WTC11 (cell line): ENCODE results near the gene SEPTIN8. TPM values are rescaled to one million over a fixed set of nuclear protein-coding genes. Genes with fewer than 3 reads are reported as not detected.

Source experiments
- ATAC-seq: fragments of 200-7000 bp; cut with Tn5 transposase; 2 replicates; pipeline ENCODE4 v1.10.0; 2021; ENCODE audit warnings: mild to moderate bottlenecking, moderate library complexity
- CTCF ChIA-PET: fragments of 300-600 bp; sonication (Branson Sonifier 250); formaldehyde crosslinking; loops from one replicate; lab custom pipeline; 2021; ENCODE audit warnings: antibody characterized with exemption; lab: Charles Lee
- POLR2A ChIA-PET: fragments of 350-600 bp; sonication (Branson Sonifier 250); formaldehyde crosslinking; loops from one replicate; lab custom pipeline; 2021; ENCODE audit warnings: antibody characterized with exemption; lab: Charles Lee
- DNase-seq: peaks from one replicate; pipeline ENCODE4 v3.0.0; 2021; ENCODE audit warnings: low spot score
- H3K27ac Mint-ChIP-seq: 2 replicates; pipeline ENCODE4 v1.8.0; 2021; ENCODE audit warnings: mixed read lengths
- H3K27me3 Mint-ChIP-seq: 2 replicates; pipeline ENCODE4 v1.8.0; 2021; ENCODE audit warnings: low read depth, mild to moderate bottlenecking, moderate library complexity, mixed read lengths
- H3K36me3 Mint-ChIP-seq: 2 replicates; pipeline ENCODE4 v1.8.0; 2021; ENCODE audit warnings: mixed read lengths
- H3K4me1 Mint-ChIP-seq: 2 replicates; pipeline ENCODE4 v1.8.0; 2022; ENCODE audit warnings: mixed read lengths
- H3K4me3 Mint-ChIP-seq: 2 replicates; pipeline ENCODE4 v1.8.0; 2021; ENCODE audit warnings: mild to moderate bottlenecking, moderate library complexity, mixed read lengths
- H3K9me3 Mint-ChIP-seq: 2 replicates; pipeline ENCODE4 v1.8.0; 2021; ENCODE audit warnings: mixed read lengths
- CREB1 ChIP-seq: sonication (generic); formaldehyde crosslinking; IDR thresholded peaks from 2 replicates; pipeline ENCODE4 v1.8.0; 2023; ENCODE audit warnings: mild to moderate bottlenecking, missing genetic modification reagents
- EMX1 ChIP-seq: fragments of 250-450 bp; sonication (Bioruptor Pico); IDR thresholded peaks from 2 replicates; pipeline ENCODE4 v1.8.0; 2021; ENCODE audit warnings: mild to moderate bottlenecking
- ETV6 ChIP-seq: sonication (generic); formaldehyde crosslinking; IDR thresholded peaks from 2 replicates; pipeline ENCODE4 v1.8.1; 2022; ENCODE audit warnings: mild to moderate bottlenecking, missing genetic modification reagents
- GTF2I ChIP-seq: fragments of 250-450 bp; sonication (Bioruptor Pico); conservative IDR thresholded peaks from 2 replicates; pipeline ENCODE4 v1.4.0; 2021; ENCODE audit warnings: mild to moderate bottlenecking
- KAT7 ChIP-seq: sonication (generic); formaldehyde crosslinking; IDR thresholded peaks from 2 replicates; pipeline ENCODE4 v1.8.1; 2023; ENCODE audit warnings: missing genetic modification reagents, mild to moderate bottlenecking, borderline replicate concordance
- MXD4 ChIP-seq: fragments of 250-450 bp; sonication (Bioruptor Pico); IDR thresholded peaks from 2 replicates; pipeline ENCODE4 v1.8.0; 2021; ENCODE audit warnings: mild to moderate bottlenecking, moderate library complexity, borderline replicate concordance
- NR3C1 ChIP-seq: sonication (generic); formaldehyde crosslinking; conservative IDR thresholded peaks from 2 replicates; pipeline ENCODE4 v1.8.1; 2023; ENCODE audit warnings: low read depth, mild to moderate bottlenecking, missing genetic modification reagents
- RORB ChIP-seq: fragments of 250-450 bp; sonication (Bioruptor Pico); IDR thresholded peaks from 2 replicates; pipeline ENCODE4 v1.9.0; 2021; ENCODE audit warnings: mild to moderate bottlenecking
- SMAD4 ChIP-seq: sonication (generic); formaldehyde crosslinking; IDR thresholded peaks from 2 replicates; pipeline ENCODE4 v1.8.0; 2022; ENCODE audit warnings: mild to moderate bottlenecking, missing genetic modification reagents
- SP1 ChIP-seq: sonication (generic); formaldehyde crosslinking; conservative IDR thresholded peaks from 2 replicates; pipeline ENCODE4 v1.8.1; 2022; ENCODE audit warnings: missing genetic modification reagents
- TEAD4 ChIP-seq: sonication (generic); formaldehyde crosslinking; IDR thresholded peaks from 2 replicates; pipeline ENCODE4 v1.8.0; 2022; ENCODE audit warnings: mild to moderate bottlenecking, missing genetic modification reagents
- ZNF138 ChIP-seq: sonication (generic); formaldehyde crosslinking; conservative IDR thresholded peaks from 2 replicates; pipeline ENCODE4 v1.8.1; 2022; ENCODE audit warnings: mild to moderate bottlenecking, moderate library complexity, missing genetic modification reagents
- ZNF232 ChIP-seq: sonication (generic); formaldehyde crosslinking; IDR thresholded peaks from 2 replicates; pipeline ENCODE4 v1.8.0; 2022; ENCODE audit warnings: mild to moderate bottlenecking, missing genetic modification reagents
- ZNF263 ChIP-seq: sonication (generic); formaldehyde crosslinking; IDR thresholded peaks from 2 replicates; pipeline ENCODE4 v1.8.1; 2022; ENCODE audit warnings: low read depth, mild to moderate bottlenecking, moderate library complexity, missing genetic modification reagents
- ZNF423 ChIP-seq: fragments of 250-450 bp; sonication (Bioruptor Pico); IDR thresholded peaks from 2 replicates; pipeline ENCODE4 v2.1.2; 2022; ENCODE audit warnings: mild to moderate bottlenecking, moderate library complexity
- total RNA-seq: library from RNA; stranded (reverse); gene quantifications from 3 replicates; pipeline ENCODE4 v1.2.3, GENCODE V29; 2021
- TF ChIP-seq, protein P1 (sequence below): fragments of 250-450 bp; sonication (Bioruptor Pico); conservative IDR thresholded peaks from 2 replicates; pipeline ENCODE4 v1.9.0; 2021; ENCODE audit warnings: mild to moderate bottlenecking
- TF ChIP-seq, protein P2 (sequence below): sonication (generic); formaldehyde crosslinking; IDR thresholded peaks from 2 replicates; pipeline ENCODE4 v1.8.0; 2023; ENCODE audit warnings: mild to moderate bottlenecking, missing genetic modification reagents
- TF ChIP-seq, protein P3 (sequence below): sonication (generic); formaldehyde crosslinking; IDR thresholded peaks from 2 replicates; pipeline ENCODE4 v1.8.0; 2022; ENCODE audit warnings: mild to moderate bottlenecking, missing genetic modification reagents
- TF ChIP-seq, protein P4 (sequence below): sonication (generic); formaldehyde crosslinking; IDR thresholded peaks from 2 replicates; pipeline ENCODE4 v1.8.1; 2023; ENCODE audit warnings: mild to moderate bottlenecking, missing genetic modification reagents, moderate library complexity
- TF ChIP-seq, protein P5 (sequence below): sonication (generic); formaldehyde crosslinking; IDR thresholded peaks from 2 replicates; pipeline ENCODE4 v1.8.1; 2023; ENCODE audit warnings: mild to moderate bottlenecking, missing genetic modification reagents, moderate library complexity
- TF ChIP-seq, protein P6 (sequence below): sonication (generic); formaldehyde crosslinking; IDR thresholded peaks from 2 replicates; pipeline ENCODE4 v1.8.0; 2022; ENCODE audit warnings: mild to moderate bottlenecking, missing genetic modification reagents
- TF ChIP-seq, protein P7 (sequence below): sonication (generic); formaldehyde crosslinking; conservative IDR thresholded peaks from 2 replicates; pipeline ENCODE4 v1.8.1; 2023; ENCODE audit warnings: mild to moderate bottlenecking, low read depth, missing genetic modification reagents, moderate library complexity
- TF ChIP-seq, protein P8 (sequence below): sonication (generic); formaldehyde crosslinking; IDR thresholded peaks from 2 replicates; pipeline ENCODE4 v1.8.1; 2022; ENCODE audit warnings: mild to moderate bottlenecking, missing genetic modification reagents, moderate library complexity, borderline replicate concordance

SEPTIN8 gene
- total RNA-seq, 1 experiment from 2014 or later, result 35.8 TPM

DNA sequence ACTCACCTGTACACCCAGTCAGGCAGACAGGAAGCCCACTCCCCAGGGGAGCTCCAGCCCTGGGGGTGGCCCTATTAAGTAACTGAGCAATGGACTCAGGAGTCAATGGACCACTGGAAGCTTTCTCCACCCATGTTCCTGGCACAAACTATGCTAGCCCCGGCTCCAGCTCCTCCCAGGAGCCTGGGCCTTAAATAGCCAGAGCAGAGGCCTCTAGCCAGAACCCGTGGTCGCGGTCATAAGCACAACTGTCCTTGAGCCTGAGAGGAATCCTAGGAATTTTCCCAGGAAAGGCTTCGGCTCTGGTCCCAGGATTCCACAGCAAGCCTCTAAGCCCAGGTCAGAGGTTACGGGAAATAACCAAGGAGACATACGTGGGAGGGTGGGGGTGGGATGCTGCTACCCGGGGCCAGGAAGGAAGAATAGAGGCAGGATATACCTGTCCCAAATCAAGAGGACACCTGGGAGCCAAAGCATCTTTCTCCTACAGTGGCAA lies 5.5 kb downstream of the SEPTIN8 start:
- ChIA-PET CTCF (interaction anchor here (0.6 to 1.5 kb wide), 6 partner anchors 17 to 245 kb away, joined by 3 to 9 read pairs (median 4); no protein-coding TSS in a partner anchor), POLR2A (interaction anchor here (0.7 to 1.2 kb wide), 2 partner anchors 37 to 49 kb away, joined by 3 read pairs; no protein-coding TSS in a partner anchor)
- TF ChIP-seq SP1 (CRISPR knock-in tag), result no peak
- TF ChIP-seq, protein P1, sequence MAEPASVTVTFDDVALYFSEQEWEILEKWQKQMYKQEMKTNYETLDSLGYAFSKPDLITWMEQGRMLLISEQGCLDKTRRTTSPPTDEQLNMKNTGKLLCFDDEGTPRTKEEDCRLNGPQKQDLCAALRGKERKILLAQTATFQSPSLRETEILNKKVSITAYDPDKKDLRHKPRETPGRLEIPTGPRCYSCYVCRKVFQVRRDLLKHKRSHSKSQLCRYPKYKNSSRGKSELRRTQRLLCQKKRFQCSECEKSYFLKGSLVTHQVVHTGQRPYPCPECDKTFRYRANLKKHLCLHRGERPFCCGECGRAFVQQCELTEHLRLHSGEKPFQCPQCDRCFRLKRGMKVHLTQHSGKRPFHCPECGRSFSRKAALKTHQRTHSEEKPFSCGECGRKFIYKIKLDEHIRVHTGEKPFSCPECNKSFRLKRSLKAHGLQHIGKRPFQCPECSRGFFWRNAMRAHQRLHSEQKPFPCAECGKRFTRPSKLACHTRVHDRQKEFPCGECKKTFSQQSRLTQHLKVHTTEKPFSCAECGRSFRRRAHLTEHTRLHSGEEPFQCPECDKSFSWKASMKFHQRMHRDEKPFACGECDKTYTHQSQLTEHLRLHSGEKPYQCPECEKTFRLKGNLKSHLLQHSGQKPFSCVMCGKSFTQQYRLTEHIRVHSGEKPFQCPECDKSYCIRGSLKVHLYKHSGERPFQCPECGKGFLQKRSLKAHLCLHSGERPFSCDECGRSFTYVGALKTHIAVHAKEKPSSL (CRISPR knock-in tag), result no peak
- TF ChIP-seq, protein P2, sequence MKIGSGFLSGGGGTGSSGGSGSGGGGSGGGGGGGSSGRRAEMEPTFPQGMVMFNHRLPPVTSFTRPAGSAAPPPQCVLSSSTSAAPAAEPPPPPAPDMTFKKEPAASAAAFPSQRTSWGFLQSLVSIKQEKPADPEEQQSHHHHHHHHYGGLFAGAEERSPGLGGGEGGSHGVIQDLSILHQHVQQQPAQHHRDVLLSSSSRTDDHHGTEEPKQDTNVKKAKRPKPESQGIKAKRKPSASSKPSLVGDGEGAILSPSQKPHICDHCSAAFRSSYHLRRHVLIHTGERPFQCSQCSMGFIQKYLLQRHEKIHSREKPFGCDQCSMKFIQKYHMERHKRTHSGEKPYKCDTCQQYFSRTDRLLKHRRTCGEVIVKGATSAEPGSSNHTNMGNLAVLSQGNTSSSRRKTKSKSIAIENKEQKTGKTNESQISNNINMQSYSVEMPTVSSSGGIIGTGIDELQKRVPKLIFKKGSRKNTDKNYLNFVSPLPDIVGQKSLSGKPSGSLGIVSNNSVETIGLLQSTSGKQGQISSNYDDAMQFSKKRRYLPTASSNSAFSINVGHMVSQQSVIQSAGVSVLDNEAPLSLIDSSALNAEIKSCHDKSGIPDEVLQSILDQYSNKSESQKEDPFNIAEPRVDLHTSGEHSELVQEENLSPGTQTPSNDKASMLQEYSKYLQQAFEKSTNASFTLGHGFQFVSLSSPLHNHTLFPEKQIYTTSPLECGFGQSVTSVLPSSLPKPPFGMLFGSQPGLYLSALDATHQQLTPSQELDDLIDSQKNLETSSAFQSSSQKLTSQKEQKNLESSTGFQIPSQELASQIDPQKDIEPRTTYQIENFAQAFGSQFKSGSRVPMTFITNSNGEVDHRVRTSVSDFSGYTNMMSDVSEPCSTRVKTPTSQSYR, result no peak
- no peak for TF ChIP-seq ZNF263
- no peak for TF ChIP-seq ETV6 (CRISPR knock-in tag)
- no peak for TF ChIP-seq ZNF138 (CRISPR knock-in tag)
- no peak for TF ChIP-seq MXD4
- TF ChIP-seq RORB, result no peak
- no peak for TF ChIP-seq ZNF232 (CRISPR knock-in tag)
- TF ChIP-seq TEAD4 (CRISPR knock-in tag), result no peak
- TF ChIP-seq, protein P3, sequence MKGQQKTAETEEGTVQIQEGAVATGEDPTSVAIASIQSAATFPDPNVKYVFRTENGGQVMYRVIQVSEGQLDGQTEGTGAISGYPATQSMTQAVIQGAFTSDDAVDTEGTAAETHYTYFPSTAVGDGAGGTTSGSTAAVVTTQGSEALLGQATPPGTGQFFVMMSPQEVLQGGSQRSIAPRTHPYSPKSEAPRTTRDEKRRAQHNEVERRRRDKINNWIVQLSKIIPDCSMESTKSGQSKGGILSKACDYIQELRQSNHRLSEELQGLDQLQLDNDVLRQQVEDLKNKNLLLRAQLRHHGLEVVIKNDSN (CRISPR knock-in tag), result no peak
- TF ChIP-seq, protein P4, sequence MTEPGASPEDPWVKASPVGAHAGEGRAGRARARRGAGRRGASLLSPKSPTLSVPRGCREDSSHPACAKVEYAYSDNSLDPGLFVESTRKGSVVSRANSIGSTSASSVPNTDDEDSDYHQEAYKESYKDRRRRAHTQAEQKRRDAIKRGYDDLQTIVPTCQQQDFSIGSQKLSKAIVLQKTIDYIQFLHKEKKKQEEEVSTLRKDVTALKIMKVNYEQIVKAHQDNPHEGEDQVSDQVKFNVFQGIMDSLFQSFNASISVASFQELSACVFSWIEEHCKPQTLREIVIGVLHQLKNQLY (CRISPR knock-in tag), result no peak
- no peak for TF ChIP-seq EMX1
- no peak for TF ChIP-seq CREB1 (CRISPR knock-in tag)
- TF ChIP-seq ZNF423 (CRISPR knock-in tag), result no peak
- no peaks in the 10 kb centered on the region for H3K36me3 Mint-ChIP-seq
- H3K4me1 Mint-ChIP-seq, result peaks cover 27% of the 10 kb centered on the region
- H3K27ac Mint-ChIP-seq, result peak overlapping the region; percentile 60
- H3K27me3 Mint-ChIP-seq, result peaks cover 15% of the 10 kb centered on the region
- H3K4me3 Mint-ChIP-seq, result no peak overlapping the region
- peak; percentile 59 for ATAC-seq
- peak; percentile 53 for DNase-seq
- no peaks in the 10 kb centered on the region for H3K9me3 Mint-ChIP-seq

DNA sequence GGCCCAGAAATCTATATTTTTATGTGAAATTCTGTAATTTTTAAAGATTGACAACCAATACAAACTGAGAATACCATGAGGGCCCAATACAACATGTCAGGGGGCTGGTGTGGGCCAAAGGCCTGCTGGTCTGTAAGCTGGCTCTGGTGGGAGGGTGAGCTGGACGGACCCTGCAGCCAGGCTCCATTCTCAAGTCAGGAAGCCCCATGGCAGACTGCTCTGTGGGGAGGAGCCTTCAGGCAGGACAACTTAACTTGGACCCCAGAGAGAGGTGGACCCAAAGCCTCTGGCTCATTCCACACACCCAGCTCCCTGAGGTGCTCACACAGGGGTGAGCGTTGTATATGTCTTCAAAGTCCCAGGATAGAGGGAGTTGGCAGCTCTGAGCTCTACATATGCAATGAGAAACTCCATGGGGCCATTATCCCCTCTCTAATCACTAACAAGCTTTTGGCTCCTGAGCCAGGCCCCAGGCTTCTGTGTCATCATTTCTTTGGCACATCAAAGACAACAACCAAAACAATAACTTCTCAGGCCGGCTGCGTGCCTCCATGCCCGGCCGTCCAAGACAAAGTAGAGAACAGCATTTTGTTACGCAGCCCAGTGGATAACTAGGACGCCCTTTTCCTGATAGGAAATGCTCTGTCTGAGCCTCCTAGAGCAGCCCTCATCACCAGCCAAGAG lies 6.4 kb downstream of the SEPTIN8 start:
- H3K27me3 Mint-ChIP-seq, result peaks cover 6% of the 10 kb centered on the region; the same call in 1 of the 2 replicates
- no peak overlapping the region for H3K4me3 Mint-ChIP-seq
- ChIA-PET CTCF (interaction anchor here (0.7 to 1.5 kb wide), 5 partner anchors 16 to 244 kb away, joined by 3 to 9 read pairs (median 5); no protein-coding TSS in a partner anchor), POLR2A (interaction anchor here (0.9 to 1.2 kb wide), 2 partner anchors 23 to 49 kb away, joined by 3 to 4 read pairs; no protein-coding TSS in a partner anchor)
- DNase-seq, result no peak
- H3K36me3 Mint-ChIP-seq, result no peaks in the 10 kb centered on the region
- no peak overlapping the region for H3K27ac Mint-ChIP-seq
- peaks cover 21% of the 10 kb centered on the region for H3K4me1 Mint-ChIP-seq
- no peaks in the 10 kb centered on the region for H3K9me3 Mint-ChIP-seq
- no peak; the same call in 1 of the 2 replicates for ATAC-seq
- TF ChIP-seq ZNF263 (no peak), GTF2I (no peak), NR3C1 (CRISPR knock-in tag) (no peak), KAT7 (no peak), SMAD4 (no peak), ZNF138 (CRISPR knock-in tag) (no peak), CREB1 (CRISPR knock-in tag) (no peak)
- TF ChIP-seq, protein P5, sequence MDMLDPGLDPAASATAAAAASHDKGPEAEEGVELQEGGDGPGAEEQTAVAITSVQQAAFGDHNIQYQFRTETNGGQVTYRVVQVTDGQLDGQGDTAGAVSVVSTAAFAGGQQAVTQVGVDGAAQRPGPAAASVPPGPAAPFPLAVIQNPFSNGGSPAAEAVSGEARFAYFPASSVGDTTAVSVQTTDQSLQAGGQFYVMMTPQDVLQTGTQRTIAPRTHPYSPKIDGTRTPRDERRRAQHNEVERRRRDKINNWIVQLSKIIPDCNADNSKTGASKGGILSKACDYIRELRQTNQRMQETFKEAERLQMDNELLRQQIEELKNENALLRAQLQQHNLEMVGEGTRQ, result no peak
- TF ChIP-seq, protein P6, sequence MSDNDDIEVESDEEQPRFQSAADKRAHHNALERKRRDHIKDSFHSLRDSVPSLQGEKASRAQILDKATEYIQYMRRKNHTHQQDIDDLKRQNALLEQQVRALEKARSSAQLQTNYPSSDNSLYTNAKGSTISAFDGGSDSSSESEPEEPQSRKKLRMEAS (CRISPR knock-in tag), result no peak
- TF ChIP-seq, protein P7, sequence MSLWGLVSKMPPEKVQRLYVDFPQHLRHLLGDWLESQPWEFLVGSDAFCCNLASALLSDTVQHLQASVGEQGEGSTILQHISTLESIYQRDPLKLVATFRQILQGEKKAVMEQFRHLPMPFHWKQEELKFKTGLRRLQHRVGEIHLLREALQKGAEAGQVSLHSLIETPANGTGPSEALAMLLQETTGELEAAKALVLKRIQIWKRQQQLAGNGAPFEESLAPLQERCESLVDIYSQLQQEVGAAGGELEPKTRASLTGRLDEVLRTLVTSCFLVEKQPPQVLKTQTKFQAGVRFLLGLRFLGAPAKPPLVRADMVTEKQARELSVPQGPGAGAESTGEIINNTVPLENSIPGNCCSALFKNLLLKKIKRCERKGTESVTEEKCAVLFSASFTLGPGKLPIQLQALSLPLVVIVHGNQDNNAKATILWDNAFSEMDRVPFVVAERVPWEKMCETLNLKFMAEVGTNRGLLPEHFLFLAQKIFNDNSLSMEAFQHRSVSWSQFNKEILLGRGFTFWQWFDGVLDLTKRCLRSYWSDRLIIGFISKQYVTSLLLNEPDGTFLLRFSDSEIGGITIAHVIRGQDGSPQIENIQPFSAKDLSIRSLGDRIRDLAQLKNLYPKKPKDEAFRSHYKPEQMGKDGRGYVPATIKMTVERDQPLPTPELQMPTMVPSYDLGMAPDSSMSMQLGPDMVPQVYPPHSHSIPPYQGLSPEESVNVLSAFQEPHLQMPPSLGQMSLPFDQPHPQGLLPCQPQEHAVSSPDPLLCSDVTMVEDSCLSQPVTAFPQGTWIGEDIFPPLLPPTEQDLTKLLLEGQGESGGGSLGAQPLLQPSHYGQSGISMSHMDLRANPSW (CRISPR knock-in tag), result no peak
- TF ChIP-seq, protein P8, sequence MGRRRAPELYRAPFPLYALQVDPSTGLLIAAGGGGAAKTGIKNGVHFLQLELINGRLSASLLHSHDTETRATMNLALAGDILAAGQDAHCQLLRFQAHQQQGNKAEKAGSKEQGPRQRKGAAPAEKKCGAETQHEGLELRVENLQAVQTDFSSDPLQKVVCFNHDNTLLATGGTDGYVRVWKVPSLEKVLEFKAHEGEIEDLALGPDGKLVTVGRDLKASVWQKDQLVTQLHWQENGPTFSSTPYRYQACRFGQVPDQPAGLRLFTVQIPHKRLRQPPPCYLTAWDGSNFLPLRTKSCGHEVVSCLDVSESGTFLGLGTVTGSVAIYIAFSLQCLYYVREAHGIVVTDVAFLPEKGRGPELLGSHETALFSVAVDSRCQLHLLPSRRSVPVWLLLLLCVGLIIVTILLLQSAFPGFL, result no peak
